AG08396 (cell line): ENCODE results near the gene RNF207.

Experiments used
- DNase-seq: peaks from one replicate; pipeline ENCODE4 v3.0.0; 2012; ENCODE audit warnings: low spot score, mixed read lengths

RNF207 gene

GRCh38 chr1:6174621-6175410 lies 31.1 kb upstream of the RNF207 start:
- DNase-seq = no peak

DNA sequence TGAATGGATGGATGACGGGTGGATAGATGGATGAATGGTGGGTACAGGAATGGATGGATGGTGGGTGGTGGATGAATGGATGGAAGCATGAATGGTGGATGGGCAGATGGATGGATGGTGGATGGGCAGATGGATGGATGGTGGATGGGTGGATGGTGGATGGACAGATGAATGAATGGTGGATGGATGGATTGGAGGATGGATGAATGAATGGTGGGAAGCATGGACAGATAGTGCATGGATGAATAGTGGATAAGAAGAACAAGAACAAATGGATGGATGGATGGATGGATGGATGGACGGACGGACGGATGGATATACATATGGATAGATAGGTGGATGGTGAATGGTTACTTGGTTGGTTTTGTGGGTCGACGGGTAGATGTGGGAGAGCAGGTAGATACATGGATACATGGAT lies 30.5 kb upstream of the RNF207 start:
- DNase-seq = no peak

- no peak for DNase-seq
Observed at GRCh38 chr1:6176779-6177178, 29.1 kb upstream of the RNF207 start.

- no peak for DNase-seq
Observed at GRCh38 chr1:6177681-6178380, 28.1 kb upstream of the RNF207 start.

GRCh38 chr1:6178751-6179563 lies 27.0 kb upstream of the RNF207 start:
- no peak for DNase-seq

GRCh38 chr1:6179564-6180175 lies 26.2 kb upstream of the RNF207 start:
- no peak for DNase-seq

GRCh38 chr1:6180268-6180706 lies 25.6 kb upstream of the RNF207 start, which contains the start of gene CHD5:
Gene CHD5 (minus strand): TSS chr1:6180321. CDS start chr1:6180023, 298 bp downstream.
- no peak for DNase-seq

- DNase-seq = no peak
Observed at GRCh38 chr1:6180707-6181311, 25.1 kb upstream of the RNF207 start.

GRCh38 chr1:6181347-6181770 lies 24.6 kb upstream of the RNF207 start:
- DNase-seq = no peak

DNA sequence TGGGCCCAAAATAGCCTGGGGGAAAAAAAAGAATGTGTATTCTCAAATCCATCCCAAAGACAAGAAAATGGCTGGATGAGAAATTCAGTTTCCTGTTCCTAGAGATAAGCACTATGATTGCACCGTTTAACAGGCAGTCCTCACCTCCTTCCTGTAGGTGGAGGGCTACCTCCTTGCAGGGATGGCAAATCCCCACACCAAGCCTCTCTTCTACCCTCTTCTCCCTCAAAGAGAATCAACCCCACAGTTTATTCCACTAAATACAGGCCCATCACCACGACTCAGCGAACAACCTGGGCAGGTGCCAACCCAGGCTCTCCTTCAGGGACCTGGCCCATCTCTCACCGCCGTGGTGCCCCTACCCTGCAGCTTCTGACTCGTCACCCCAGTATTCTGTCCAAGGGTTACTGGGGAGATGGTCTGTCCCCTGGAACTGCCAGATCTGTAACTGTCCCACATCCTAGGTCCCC lies 22.4 kb upstream of the RNF207 start:
- peak; percentile 8 for DNase-seq

GRCh38 chr1:6184083-6184783 lies 21.7 kb upstream of the RNF207 start:
- no peak for DNase-seq

DNA sequence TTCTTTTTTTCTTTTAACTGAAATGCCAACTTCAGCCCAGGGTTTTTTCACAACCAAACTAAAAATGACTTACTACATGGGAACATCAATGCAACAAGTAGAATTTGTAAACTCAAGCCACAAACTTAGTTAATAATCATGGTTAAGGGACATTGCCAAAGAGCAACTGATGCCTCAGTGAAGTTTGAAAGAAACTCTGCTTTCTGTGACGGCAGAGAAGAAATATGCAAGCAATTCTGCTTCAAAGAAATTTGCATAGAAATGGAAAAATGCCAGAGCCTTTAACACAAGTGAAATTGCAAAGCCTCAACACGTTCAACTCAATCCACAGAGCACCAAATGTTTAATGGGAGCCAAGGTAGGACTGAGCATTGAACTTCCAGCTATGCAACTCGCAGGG lies 20.8 kb upstream of the RNF207 start:
- DNase-seq = peak; percentile 46

DNA sequence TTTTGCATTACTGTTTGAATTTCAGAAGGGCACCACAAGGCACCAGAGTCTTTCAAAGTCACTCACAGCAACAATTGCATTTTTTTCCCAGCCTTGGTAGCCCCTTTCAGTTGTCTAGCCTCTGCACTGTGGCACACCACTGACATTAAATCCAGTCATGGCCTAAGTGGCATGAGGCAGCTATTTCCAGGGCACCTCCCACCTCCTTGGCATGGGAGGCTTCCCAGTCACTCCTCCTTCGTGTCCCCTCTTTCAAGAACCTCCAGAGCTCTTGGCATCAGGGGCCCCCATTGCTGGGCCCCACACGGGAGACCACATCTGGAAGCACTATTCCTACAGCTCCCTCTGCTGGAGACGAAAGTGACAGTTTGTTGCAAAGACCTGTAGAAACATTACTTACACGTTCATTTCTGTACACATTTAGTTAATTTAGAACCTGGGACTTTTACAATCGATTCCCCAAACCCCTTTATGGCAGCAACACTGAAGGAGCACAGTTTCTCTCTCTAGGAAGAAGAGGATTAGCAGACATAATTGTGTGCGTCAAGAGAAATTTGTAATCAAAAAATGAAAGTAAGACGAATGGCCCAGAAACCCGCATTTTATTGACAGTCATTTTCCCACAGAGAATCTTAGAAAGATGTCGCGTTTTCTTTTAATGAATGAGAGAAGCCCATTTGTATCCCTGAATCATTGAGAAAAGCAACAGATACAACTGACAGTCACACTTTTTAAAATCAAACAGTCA lies 20.1 kb upstream of the RNF207 start:
- DNase-seq = peak; percentile 18

- DNase-seq = no peak
Observed at GRCh38 chr1:6188466-6188865, 17.5 kb upstream of the RNF207 start.

DNA sequence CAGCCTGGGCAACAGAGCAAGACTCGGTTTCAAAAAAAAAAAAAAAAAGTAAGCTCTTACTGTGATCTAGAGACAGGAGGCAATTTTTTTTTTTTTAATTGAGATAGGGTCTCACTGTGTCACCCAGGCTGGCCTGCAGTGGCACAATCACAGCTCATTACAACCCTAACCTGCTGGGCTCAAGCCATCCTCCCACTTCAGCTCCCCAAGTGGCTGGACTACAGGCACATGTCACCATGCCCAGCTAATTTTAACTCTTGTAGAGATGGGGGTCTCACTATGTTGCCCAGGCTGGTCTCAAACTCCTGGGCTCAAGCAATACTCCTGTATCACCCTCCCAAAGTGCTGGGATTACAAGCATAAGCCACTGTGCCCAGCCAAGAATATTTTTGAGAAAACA lies 14.0 kb upstream of the RNF207 start:
- no peak for DNase-seq

GRCh38 chr1:6197746-6198427 lies 8.0 kb upstream of the RNF207 start:
- DNase-seq = peak; percentile 4

GRCh38 chr1:6198646-6199297 lies 7.1 kb upstream of the RNF207 start:
- DNase-seq = peak; percentile 26

DNA sequence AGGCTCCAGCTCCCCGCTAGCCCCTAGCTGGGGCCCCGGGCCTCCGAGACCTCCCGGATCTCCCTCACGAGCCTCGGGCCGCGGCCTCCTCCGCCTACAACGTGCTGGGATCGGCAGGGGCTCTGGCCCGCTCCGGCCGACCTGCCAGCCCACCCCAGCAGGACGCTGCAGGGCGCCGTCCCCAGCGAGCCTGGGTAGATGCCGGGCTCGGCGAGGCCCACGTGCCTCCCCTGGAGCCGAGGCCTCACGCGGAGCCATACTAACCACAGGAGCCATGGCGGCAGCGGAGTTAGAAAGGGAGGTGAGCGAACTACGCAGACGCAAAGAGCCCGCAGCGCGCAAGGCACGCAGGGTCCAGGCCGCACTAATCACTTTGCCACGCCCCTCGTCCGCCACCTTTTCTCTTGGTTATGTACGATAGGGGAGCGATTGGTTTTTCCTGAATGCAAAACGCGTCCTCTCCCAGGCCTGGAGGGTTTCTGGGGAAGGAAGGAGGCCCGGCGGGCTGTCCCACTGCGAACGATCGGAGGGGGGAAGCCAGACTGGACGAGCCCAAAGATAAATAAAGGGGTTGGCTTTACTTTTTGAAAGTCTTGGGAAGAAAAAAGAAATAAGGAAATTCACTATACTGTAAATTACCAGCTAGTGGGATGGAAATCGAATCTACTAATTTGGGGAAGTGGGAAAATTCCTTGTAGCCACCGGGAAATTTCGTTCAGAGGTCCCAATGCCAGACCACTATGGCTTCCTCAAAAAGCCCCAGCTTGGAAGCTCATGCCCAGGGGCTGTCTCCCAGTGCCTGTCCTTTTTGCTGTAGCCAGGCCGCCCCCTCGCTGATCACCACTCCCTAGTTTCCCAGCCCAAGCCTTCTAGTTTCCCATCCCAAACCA lies 6.4 kb upstream of the RNF207 start, which contains the start of gene RPL22:
RPL22 (minus strand) TSS at position 298 of the 890 bp plus-strand sequence; CDS start at position 276, 22 bp downstream.
- peak; percentile 96 for DNase-seq
